GM12873 (cell line): ENCODE results near the gene DLST.

Experiments
- TF ChIP-seq, protein P1 (sequence below): IDR thresholded peaks from 2 replicates; pipeline ENCODE4 v1.5.1; 2012; ENCODE audit warnings: low read depth, mild to moderate bottlenecking, moderate library complexity, low read length, control low read depth; ENCODE audit not compliant: insufficient read depth; ENCODE audit errors: missing control alignments

Gene DLST

DNA sequence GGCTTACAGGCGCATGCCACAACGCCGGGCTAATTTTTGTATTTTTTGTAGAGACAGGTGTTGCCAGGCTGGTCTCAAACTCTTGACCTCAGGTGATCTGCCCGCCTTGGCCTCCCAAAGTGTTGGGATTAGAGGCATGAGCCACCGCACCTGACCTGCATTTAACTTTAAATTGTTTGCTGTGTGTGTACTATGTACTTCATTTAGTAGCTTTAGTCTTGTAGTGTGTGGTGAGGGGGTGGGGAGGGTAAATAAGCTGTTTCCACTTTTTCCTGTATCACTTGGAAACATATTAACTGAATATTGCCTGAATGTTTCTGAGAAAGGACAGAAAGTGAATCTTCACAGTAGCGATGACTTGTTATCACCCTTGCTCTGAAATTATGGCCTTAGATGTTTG, 8.5 kb downstream of the DLST start:
- TF ChIP-seq, protein P1, sequence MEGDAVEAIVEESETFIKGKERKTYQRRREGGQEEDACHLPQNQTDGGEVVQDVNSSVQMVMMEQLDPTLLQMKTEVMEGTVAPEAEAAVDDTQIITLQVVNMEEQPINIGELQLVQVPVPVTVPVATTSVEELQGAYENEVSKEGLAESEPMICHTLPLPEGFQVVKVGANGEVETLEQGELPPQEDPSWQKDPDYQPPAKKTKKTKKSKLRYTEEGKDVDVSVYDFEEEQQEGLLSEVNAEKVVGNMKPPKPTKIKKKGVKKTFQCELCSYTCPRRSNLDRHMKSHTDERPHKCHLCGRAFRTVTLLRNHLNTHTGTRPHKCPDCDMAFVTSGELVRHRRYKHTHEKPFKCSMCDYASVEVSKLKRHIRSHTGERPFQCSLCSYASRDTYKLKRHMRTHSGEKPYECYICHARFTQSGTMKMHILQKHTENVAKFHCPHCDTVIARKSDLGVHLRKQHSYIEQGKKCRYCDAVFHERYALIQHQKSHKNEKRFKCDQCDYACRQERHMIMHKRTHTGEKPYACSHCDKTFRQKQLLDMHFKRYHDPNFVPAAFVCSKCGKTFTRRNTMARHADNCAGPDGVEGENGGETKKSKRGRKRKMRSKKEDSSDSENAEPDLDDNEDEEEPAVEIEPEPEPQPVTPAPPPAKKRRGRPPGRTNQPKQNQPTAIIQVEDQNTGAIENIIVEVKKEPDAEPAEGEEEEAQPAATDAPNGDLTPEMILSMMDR: no peak

DNA sequence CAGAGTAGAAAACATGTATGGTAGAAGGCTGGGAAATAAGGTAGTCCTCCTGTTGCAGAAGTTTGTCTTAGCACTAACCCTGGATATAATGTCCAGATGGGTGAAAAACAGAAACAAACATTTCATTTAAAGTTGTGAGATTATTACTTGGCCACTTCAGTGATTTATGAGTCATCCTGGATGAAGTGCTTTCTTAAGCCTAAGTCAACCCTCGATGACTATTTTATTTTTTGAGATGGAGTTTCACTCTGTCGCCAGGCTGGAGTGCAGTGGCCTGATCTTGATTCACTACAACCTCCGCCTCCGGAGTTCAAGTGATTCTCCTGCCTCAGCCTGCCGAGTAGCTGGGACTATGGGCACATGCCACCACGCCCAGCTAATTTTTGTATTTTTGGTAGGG, 10.2 kb downstream of the DLST start:
- TF ChIP-seq, protein P1: no peak

DNA sequence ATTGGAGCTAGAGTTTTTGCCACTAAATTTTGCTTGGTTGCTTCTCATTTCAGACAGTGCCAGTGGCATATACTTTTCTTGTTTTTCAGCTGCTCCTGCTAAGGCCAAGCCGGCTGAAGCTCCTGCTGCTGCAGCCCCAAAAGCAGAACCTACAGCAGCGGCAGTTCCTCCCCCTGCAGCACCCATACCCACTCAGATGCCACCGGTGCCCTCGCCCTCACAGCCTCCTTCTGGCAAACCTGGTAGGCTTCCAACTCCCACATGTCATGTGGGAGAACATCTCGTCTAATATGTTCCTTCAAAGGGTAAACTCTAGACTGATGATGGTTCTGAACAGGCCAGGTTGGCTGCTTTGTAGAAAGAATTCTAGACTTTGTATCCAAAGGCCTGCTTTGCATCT, 11.0 kb downstream of the DLST start:
- TF ChIP-seq, protein P1: no peak

DNA sequence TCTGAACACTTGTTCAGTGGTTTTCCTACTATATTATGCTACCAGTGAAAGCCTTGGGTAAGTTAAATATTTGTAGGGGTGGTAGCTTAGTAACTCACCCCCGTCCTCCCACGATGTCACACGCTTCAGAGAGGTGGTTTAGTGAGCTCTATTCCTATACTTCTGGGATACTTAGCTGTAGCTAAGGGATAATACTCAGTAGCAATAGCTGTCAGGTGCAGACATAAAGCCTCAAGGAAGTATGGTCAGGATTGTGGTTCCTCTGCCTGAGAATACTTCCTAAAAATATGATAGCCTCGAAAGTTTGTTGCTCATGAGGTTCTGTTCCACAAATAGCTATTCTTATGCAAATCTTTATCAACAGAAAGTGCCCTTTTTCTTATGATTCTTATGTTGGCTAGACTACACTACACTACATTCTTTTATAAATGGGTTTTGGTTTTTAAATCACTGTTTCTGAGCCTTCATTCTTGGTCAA, 11.9 kb downstream of the DLST start:
- TF ChIP-seq, protein P1: no peak

DNA sequence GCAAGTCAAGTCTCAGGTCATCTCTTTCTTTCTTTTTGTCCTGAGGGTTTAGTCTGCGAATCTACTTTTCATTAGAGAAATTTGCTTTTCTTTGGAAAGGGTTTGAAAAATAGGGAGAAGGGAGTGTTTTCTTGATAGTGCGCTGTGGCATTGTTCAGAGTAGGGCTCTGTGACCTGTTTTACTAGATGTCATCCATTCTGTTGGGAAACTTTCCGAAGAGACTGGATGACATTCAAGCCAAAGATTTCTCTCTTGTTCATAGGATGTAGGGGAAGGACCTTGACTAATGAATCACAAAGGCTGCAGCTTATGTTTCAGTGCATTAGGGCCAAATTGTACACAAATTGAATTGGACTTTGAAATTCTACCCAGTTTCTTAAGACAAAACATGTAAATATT, 14.7 kb downstream of the DLST start:
- TF ChIP-seq, protein P1: no peak

DNA sequence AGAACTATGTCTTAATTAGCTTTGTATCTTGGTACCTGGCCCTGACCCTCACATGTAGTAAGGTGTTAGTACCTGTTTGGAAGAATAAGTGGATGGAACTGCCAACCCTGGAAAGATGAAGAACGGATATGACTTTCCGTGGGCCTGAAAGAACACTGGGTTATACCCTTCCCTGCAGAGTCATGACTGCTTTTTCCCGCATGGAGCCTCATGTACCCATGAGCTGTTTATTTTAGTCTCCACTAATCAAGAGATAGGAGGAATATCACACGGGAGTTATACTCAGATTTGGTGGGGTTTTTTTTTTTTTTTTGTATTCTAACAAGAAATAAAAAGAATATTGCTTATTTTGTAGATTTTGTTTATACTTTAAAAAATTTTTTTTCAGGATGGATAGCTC, 15.9 kb downstream of the DLST start:
- TF ChIP-seq, protein P1: no peak

DNA sequence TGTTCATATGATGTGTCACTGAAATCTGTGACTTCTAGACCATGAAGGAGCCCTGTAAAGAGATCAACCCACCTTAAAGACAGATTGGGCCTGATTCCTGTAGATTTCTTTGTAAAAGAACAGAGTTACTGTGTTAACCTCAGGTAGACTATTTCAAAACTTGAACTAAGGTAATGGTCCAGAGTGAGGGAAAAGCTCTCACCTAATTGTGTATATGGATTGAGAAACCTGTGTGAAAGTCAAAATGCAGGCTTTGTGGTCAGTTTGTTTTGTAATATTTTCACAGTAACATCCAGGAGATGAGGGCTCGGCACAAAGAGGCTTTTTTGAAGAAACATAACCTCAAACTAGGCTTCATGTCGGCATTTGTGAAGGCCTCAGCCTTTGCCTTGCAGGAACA, 16.4 kb downstream of the DLST start:
- TF ChIP-seq, protein P1: no peak

DNA sequence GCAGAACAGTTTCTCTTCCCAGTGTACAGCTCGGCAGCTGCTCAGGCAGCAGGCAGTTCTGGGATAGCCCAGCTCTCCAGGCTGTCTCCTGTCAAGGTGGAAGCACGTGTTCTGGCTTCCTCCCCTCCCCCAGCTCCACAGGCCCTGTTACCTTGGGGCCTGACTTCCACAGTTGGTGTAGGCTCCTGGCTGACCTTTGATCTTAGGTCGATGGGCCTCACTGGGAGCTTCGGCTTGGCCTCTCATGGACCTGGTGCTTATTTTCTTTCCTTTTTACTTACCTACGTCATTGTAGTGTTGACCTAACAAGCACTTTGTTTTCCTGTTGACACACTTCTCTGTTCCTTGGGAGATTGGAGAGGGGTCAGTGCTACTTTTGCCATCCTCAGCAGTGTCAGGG, 17.0 kb downstream of the DLST start:
- TF ChIP-seq, protein P1: no peak
